GM19467 (cell line): Measurements from ENCODE around the gene RPRML.
"Not testable (repeated sequence)": the region's sequence is repeated elsewhere in the genome, so short reads cannot be mapped to it uniquely, and the experiment has no call there.

ENCODE experiments used
- ATAC-seq: cut with Tn5 transposase; IDR thresholded peaks from one replicate; pipeline ENCODE4 v1.9.1; 2021; ENCODE audit warnings: mild to moderate bottlenecking, moderate library complexity; ENCODE audit not compliant: unreplicated experiment

RPRML gene

GRCh38 chr17:46977348-46977747, 1.7 kb downstream of the RPRML start:
- ATAC-seq, result no peak

GRCh38 chr17:46976626-46977270, 2.3 kb downstream of the RPRML start:
- ATAC-seq, result no peak

- no peak for ATAC-seq
Measured at GRCh38 chr17:46975287-46975686, 3.8 kb downstream of the RPRML start.

- no peak for ATAC-seq
Measured at GRCh38 chr17:46974086-46974485, 5.0 kb downstream of the RPRML start.

- no peak for ATAC-seq
Measured at GRCh38 chr17:46972346-46972745, 6.7 kb downstream of the RPRML start.

GRCh38 chr17:46971647-46972300, 7.3 kb downstream of the RPRML start:
- ATAC-seq, result no peak

- ATAC-seq, result no peak
Measured at GRCh38 chr17:46968896-46969295, 10.2 kb downstream of the RPRML start.

GRCh38 chr17:46968224-46968834, 10.7 kb downstream of the RPRML start:
- ATAC-seq, result no peak

GRCh38 chr17:46964315-46965265, 14.5 kb downstream of the RPRML start:
- no peak for ATAC-seq

- ATAC-seq, result no peak
Measured at GRCh38 chr17:46963571-46963970, 15.5 kb downstream of the RPRML start.

GRCh38 chr17:46962374-46962790, 16.7 kb downstream of the RPRML start:
- no peak for ATAC-seq

- no peak for ATAC-seq
Measured at GRCh38 chr17:46960152-46960551, 18.9 kb downstream of the RPRML start.

- ATAC-seq, result no peak
Measured at GRCh38 chr17:46958041-46958591, 20.9 kb downstream of the RPRML start.

- ATAC-seq, result not testable (repeated sequence)
Measured at GRCh38 chr17:46953191-46953590, 25.9 kb downstream of the RPRML start.

GRCh38 chr17:46952115-46952514, 26.9 kb downstream of the RPRML start:
- no peak for ATAC-seq

GRCh38 chr17:46951706-46952105, 27.3 kb downstream of the RPRML start:
- no peak for ATAC-seq

GRCh38 chr17:46950997-46951621, 27.9 kb downstream of the RPRML start:
- no peak for ATAC-seq

- ATAC-seq, result no peak
Measured at GRCh38 chr17:46950342-46950996, 28.6 kb downstream of the RPRML start.

GRCh38 chr17:46949291-46950174, 29.5 kb downstream of the RPRML start:
- ATAC-seq, result no peak
